Measurements from ENCODE around the gene MACIR. TPM values are rescaled to one million over a fixed set of nuclear protein-coding genes. Genes with fewer than 3 reads are reported as not detected.
A peak's percentile ranks its signal among the peaks of the same experiment; 100 is the strongest.

Gene MACIR
- total RNA-seq, 1 experiment from 2014 or later: 21.0 TPM

DNA sequence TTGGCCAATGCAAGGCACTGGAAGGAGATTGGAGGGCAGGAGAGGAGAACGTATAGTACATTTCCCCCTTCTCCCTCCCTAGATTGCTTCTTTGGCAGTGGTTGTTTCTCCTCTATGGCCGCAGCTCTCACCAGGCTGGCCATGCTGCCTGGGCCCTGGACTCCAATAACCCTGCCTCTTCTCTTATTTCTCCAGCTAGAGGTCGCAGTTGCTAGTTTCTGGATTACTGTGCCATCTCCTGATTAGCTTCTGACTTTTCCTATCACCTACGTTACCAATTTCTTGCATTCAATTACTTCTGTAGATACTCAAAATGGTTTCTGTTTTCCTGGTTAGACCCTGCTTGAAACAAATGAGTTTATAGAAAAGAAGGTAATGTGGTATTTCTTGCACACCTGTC, 2.4 kb upstream of the MACIR start:
- ChIA-PET POLR2A (ENCODE audit: unreplicated experiment) (no interaction called here), CTCF (interaction anchor here (0.6 kb wide), 1 partner anchor 446 kb away, joined by 3 read pairs; no protein-coding TSS in a partner anchor)
- intact Hi-C loops (cut with micrococcal nuclease; ENCODE audit: unreplicated experiment): no loop called here

GRCh38 chr5:103258957-103259704, 568 bp downstream of the MACIR start:
- ChIA-PET POLR2A (ENCODE audit: unreplicated experiment) (interaction anchor here (0.5 to 0.8 kb wide), 8 partner anchors 7 to 503 kb away, joined by 3 to 17 read pairs (median 8); partner anchors contain the start of gene GIN1), CTCF (interaction anchor here (0.5 to 0.7 kb wide), 6 partner anchors 188 to 1910 kb away, joined by 3 to 16 read pairs (median 6); no protein-coding TSS in a partner anchor)
- peak overlapping the region; percentile 88 for H2AFZ ChIP-seq
- no peaks in the 10 kb centered on the region for H3K27me3 ChIP-seq (ENCODE audit: insufficient read depth, low read depth)
- no peaks in the 10 kb centered on the region for H3K9me2 ChIP-seq (ENCODE audit: insufficient read depth)
- H3K27ac ChIP-seq: peak overlapping the region; percentile 73
- intact Hi-C loops (cut with micrococcal nuclease; ENCODE audit: unreplicated experiment): loop anchor here (1.0 kb wide), 2 partner anchors 139 to 216 kb away; partner anchors contain the start of genes GIN1 and PPIP5K2
- H3K36me3 ChIP-seq (ENCODE audit: low read depth): peaks cover 3% of the 10 kb centered on the region; the same call in 1 of the 2 replicates
- 0 out of 2 replicates have a peak, but pooled peaks cover 6% of the 10 kb centered on the region for H3K9me3 ChIP-seq (ENCODE audit: insufficient read depth, low read depth)
- TF ChIP-seq CTCF (conservative IDR thresholded peaks at IDR 0.05): no peak
- no peak for TF ChIP-seq EZH2 (IDR thresholded peaks at IDR 0.05; ENCODE audit: low read depth)
- H3K4me3 ChIP-seq: peak overlapping the region; percentile 90
- BruUV-seq (replicated peaks): no TSS peak
- DNase-seq: peak; percentile 41 to 70
- H3K79me2 ChIP-seq (ENCODE audit: low read depth): peaks cover 50% of the 10 kb centered on the region
- H4K20me1 ChIP-seq (ENCODE audit: insufficient read depth): no peaks in the 10 kb centered on the region
- peak overlapping the region; percentile 78 for H3K4me2 ChIP-seq
- peaks cover 35% of the 10 kb centered on the region for H3K4me1 ChIP-seq (replicated peaks; ENCODE audit: insufficient read depth)
- H3F3A ChIP-seq (ENCODE audit: insufficient read depth, low read depth): no peaks in the 10 kb centered on the region

More for the DNA sequence above, 2.4 kb upstream of the MACIR start:
- Histone ChIP-seq H3K4me1 (replicated peaks; ENCODE audit: insufficient read depth) (peaks cover 11% of the 10 kb centered on the region), H3K36me3 (ENCODE audit: low read depth) (no peaks in the 10 kb centered on the region), H2AFZ (no peak overlapping the region), H3K4me3 (no peak overlapping the region), H3K79me2 (ENCODE audit: low read depth) (peaks cover 20% of the 10 kb centered on the region), H3K9me3 (ENCODE audit: insufficient read depth, low read depth) (no peaks in the 10 kb centered on the region), H3K9me2 (ENCODE audit: insufficient read depth) (no peaks in the 10 kb centered on the region), H3F3A (ENCODE audit: insufficient read depth, low read depth) (no peaks in the 10 kb centered on the region), H3K4me2 (no peak overlapping the region), H3K27ac (no peak overlapping the region), H3K27me3 (ENCODE audit: insufficient read depth, low read depth) (no peaks in the 10 kb centered on the region), H4K20me1 (ENCODE audit: insufficient read depth) (no peaks in the 10 kb centered on the region)
- no peak for DNase-seq
- no TSS peak for BruUV-seq (replicated peaks)
- TF ChIP-seq CTCF (conservative IDR thresholded peaks at IDR 0.05) (no peak; the same call in 1 of the 2 replicates), EZH2 (IDR thresholded peaks at IDR 0.05; ENCODE audit: low read depth) (no peak)

DNA sequence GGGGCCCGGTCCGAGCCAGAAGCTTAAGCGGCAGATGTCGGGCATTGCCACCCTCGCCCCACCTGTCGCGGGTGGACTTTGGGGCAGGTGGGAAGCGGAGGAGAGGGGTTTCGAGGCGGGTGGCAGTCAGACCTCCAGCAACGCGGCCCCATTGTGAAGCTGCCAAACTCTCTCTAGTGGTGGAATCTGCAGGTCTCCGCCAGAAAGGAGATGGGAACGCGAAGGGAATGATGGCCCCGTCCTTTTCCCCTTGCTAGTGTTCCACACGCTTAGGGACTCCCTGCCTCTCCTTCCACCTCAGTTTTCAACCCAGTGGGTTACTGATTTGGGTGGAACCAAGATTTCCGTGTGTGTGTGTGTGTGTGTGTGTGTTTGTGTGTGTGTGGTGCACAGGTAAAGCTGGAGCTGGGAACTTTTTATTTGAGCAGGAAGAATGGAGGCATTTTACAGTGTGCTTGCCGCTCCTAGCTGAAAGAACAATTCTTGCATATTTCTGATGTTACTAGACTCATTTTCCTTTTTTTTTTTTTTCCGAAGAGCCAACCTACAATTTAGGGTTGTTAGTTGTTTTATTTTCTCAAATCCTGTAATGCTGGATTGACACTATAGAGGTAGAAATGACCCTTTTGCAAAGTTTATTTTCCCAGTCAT, 1.3 kb downstream of the MACIR start:
- POLR2A ChIA-PET (ENCODE audit: unreplicated experiment): interaction anchor here (0.5 to 0.7 kb wide), 2 partner anchors 11 to 454 kb away, joined by 3 to 6 read pairs; no protein-coding TSS in a partner anchor

More for the DNA sequence above, 1.3 kb downstream of the MACIR start:
- peak overlapping the region; percentile 78 for H3K4me2 ChIP-seq
- TF ChIP-seq CTCF (conservative IDR thresholded peaks at IDR 0.05) (no peak), EZH2 (IDR thresholded peaks at IDR 0.05; ENCODE audit: low read depth) (no peak)
- H3K4me3 ChIP-seq: peak overlapping the region; percentile 90
- CTCF ChIA-PET: interaction anchor here (0.5 to 0.7 kb wide), 2 partner anchors 202 to 215 kb away, joined by 3 to 16 read pairs; no protein-coding TSS in a partner anchor
- peak; percentile 33 to 45 for DNase-seq
- H3F3A ChIP-seq (ENCODE audit: insufficient read depth, low read depth): no peaks in the 10 kb centered on the region
- TSS peak; percentile 39 for BruUV-seq (replicated peaks)
- H3K79me2 ChIP-seq (ENCODE audit: low read depth): peaks cover 57% of the 10 kb centered on the region
- no peaks in the 10 kb centered on the region for H3K9me2 ChIP-seq (ENCODE audit: insufficient read depth)
- 0 out of 2 replicates have a peak, but pooled peaks cover 6% of the 10 kb centered on the region for H3K9me3 ChIP-seq (ENCODE audit: insufficient read depth, low read depth)
- H3K27ac ChIP-seq: peak overlapping the region; percentile 73
- intact Hi-C loops (cut with micrococcal nuclease; ENCODE audit: unreplicated experiment): no loop called here
- H3K4me1 ChIP-seq (replicated peaks; ENCODE audit: insufficient read depth): peaks cover 35% of the 10 kb centered on the region
- H3K36me3 ChIP-seq (ENCODE audit: low read depth): peaks cover 3% of the 10 kb centered on the region; the same call in 1 of the 2 replicates
- no peaks in the 10 kb centered on the region for H4K20me1 ChIP-seq (ENCODE audit: insufficient read depth)
- H2AFZ ChIP-seq: peak overlapping the region; percentile 88
- no peaks in the 10 kb centered on the region for H3K27me3 ChIP-seq (ENCODE audit: insufficient read depth, low read depth)

All from PC-9 (cell line).